CD14-positive monocyte (primary cell): ENCODE results near the gene UBR3. TPM values are rescaled to one million over a fixed set of nuclear protein-coding genes. Genes with fewer than 3 reads are reported as not detected.

Experiments
- DNase-seq, 3 donors: peaks; one replicate each; pipeline ENCODE4 v3.0.0-alpha.2; 2011 to 2022
- H2AFZ ChIP-seq: 2 replicates; pipeline ENCODE4 v1.6.0; 2012; ENCODE audit warnings: mild to moderate bottlenecking, low read depth, low read length, inconsistent platforms; ENCODE audit not compliant: insufficient read depth, poor library complexity, severe bottlenecking
- H3K27ac ChIP-seq, 2 donors: 1 replicate in 1 of 2; 2 replicates in 1 of 2; pipeline ENCODE4 v1.5.1; 2012 to 2013; ENCODE audit warnings: low read length in 2 of 2, control low read depth in 1 of 2, inconsistent platforms in 1 of 2, low read depth in 1 of 2, mild to moderate bottlenecking in 1 of 2
- H3K27me3 ChIP-seq, 2 donors: one replicate each; pipeline versions ENCODE4 v1.6.0 to v1.6.1; 2011 to 2013; ENCODE audit warnings: low read length in 2 of 2; ENCODE audit not compliant: control insufficient read depth in 2 of 2, insufficient read depth in 2 of 2
- H3K36me3 ChIP-seq, 2 donors: replicated peaks in 1 of 2; 1 replicate in 1 of 2; 2 replicates in 1 of 2; pipeline versions ENCODE4 v1.5.1 to v1.6.1; 2012 to 2013; ENCODE audit warnings: low read length in 2 of 2, control low read depth in 1 of 2, inconsistent platforms in 1 of 2, mild to moderate bottlenecking in 1 of 2; ENCODE audit not compliant: insufficient read depth in 2 of 2, control insufficient read depth in 1 of 2
- H3K4me1 ChIP-seq, 2 donors: 1 replicate in 1 of 2; 2 replicates in 1 of 2; pipeline versions ENCODE4 v1.5.1 to v1.6.1; 2012 to 2013; ENCODE audit warnings: low read length in 2 of 2, control low read depth in 1 of 2, inconsistent platforms in 1 of 2, mild to moderate bottlenecking in 1 of 2, moderate library complexity in 1 of 2; ENCODE audit not compliant: insufficient read depth in 2 of 2, control insufficient read depth in 1 of 2
- H3K4me2 ChIP-seq: replicated peaks from 2 replicates; pipeline ENCODE3; 2012; ENCODE audit warnings: low read length, moderate library complexity, mild to moderate bottlenecking; ENCODE audit not compliant: poor library complexity, severe bottlenecking; ENCODE audit errors: extremely low read depth
- H3K4me3 ChIP-seq, 3 experiments: fragments of 200-600 bp in 1 of 3; sonication (generic) in 1 of 3; replicated peaks in 1 of 3; 1 replicate in 2 of 3; 2 replicates in 1 of 3; pipeline ENCODE4 v1.5.1; 2011 to 2013; ENCODE audit warnings: low read length in 3 of 3, mild to moderate bottlenecking in 3 of 3, control low read depth in 2 of 3, low read depth in 2 of 3, inconsistent platforms in 1 of 3, moderate library complexity in 1 of 3
- H3K79me2 ChIP-seq: 2 replicates; pipeline ENCODE4 v1.6.0; 2012; ENCODE audit warnings: mild to moderate bottlenecking, control low read depth, inconsistent platforms, low read length, moderate library complexity; ENCODE audit not compliant: insufficient read depth
- H3K9ac ChIP-seq: 2 replicates; pipeline ENCODE4 v1.6.0; 2017; ENCODE audit warnings: low read length, mild to moderate bottlenecking; ENCODE audit not compliant: insufficient read depth, poor library complexity, severe bottlenecking
- H3K9me3 ChIP-seq, 2 donors: replicated peaks in 1 of 2; 1 replicate in 1 of 2; 2 replicates in 1 of 2; pipeline versions ENCODE4 v1.5.1 to v1.6.1; 2012 to 2013; ENCODE audit warnings: low read length in 2 of 2, control low read depth in 1 of 2; ENCODE audit not compliant: control insufficient read depth in 1 of 2, insufficient read depth in 1 of 2
- H4K20me1 ChIP-seq: 2 replicates; pipeline ENCODE4 v1.6.0; 2012; ENCODE audit warnings: mild to moderate bottlenecking, low read length, control low read depth, moderate library complexity; ENCODE audit not compliant: insufficient read depth
- H3K27ac Mint-ChIP-seq, 7 donors: one replicate each; pipeline ENCODE4 v1.8.0; 2020; ENCODE audit warnings: mild to moderate bottlenecking in 7 of 7, mixed read lengths in 7 of 7, moderate library complexity in 6 of 7, inconsistent platforms in 2 of 7
- H3K27me3 Mint-ChIP-seq, 3 donors: one replicate each; pipeline ENCODE4 v1.8.0; 2021 to 2022; ENCODE audit warnings: low read depth in 3 of 3, mild to moderate bottlenecking in 3 of 3, mixed read lengths in 3 of 3, moderate library complexity in 3 of 3, inconsistent platforms in 1 of 3
- H3K36me3 Mint-ChIP-seq, 2 donors: one replicate each; pipeline ENCODE4 v1.8.0; 2020; ENCODE audit warnings: mixed read lengths in 2 of 2, inconsistent platforms in 1 of 2, mild to moderate bottlenecking in 1 of 2
- H3K4me1 Mint-ChIP-seq: one replicate; pipeline ENCODE4 v1.8.0; 2020; ENCODE audit warnings: mild to moderate bottlenecking, mixed read lengths
- H3K4me3 Mint-ChIP-seq, 2 donors: one replicate each; pipeline ENCODE4 v1.8.0; 2020; ENCODE audit warnings: mild to moderate bottlenecking in 2 of 2, mixed read lengths in 2 of 2, moderate library complexity in 1 of 2
- H3K9me3 Mint-ChIP-seq, 7 donors: one replicate each; pipeline ENCODE4 v1.8.0; 2020 to 2022; ENCODE audit warnings: mixed read lengths in 7 of 7, mild to moderate bottlenecking in 6 of 7, moderate library complexity in 6 of 7, inconsistent platforms in 2 of 7
- CTCF ChIP-seq: fragments of 200-600 bp; IDR thresholded peaks from one replicate; pipeline ENCODE4 v1.8.0; 2022; ENCODE audit warnings: antibody characterized with exemption, mild to moderate bottlenecking
- WGBS: methylation state at CpG from one replicate; pipeline ENCODE4 v1.1.5; 2013; ENCODE audit warnings: missing lambda C conversion rate; ENCODE audit not compliant: insufficient coverage; 5-methylcytosine and 5-hydroxymethylcytosine counted together
- intact Hi-C, 2 donors: fragments of 100-400 bp; cut with micrococcal nuclease; formaldehyde crosslinking; loops; one replicate each; pipeline versions ENCODE4 v1.15.0 to v1.15.1; 2023
- polyA plus RNA-seq, 3 donors: library from polyadenylated mRNA; depleted of rRNA in 1 of 3; unstranded in 2 of 3; stranded (reverse) in 1 of 3; fragments of 300-500 nt in 2 of 3; fragments of >200 nt in 1 of 3; fragmentation: Illumina TruSeq in 2 of 3; gene quantifications; 1 replicate in 2 of 3; 2 replicates in 1 of 3; pipeline ENCODE4 v1.2.3, GENCODE V29; 2012 to 2021

Gene UBR3
- polyA plus RNA-seq, 3 donors = 4.3 to 10.7 (median 4.7) TPM

- Mint-ChIP-seq H3K4me1 (peaks cover 14% of the 10 kb centered on the region), H3K27me3 (no peaks in the 10 kb centered on the region), H3K4me3 (no peak overlapping the region), H3K9me3 (peaks cover 0 to 4% (median 0%) of the 10 kb centered on the region in 7 donors), H3K36me3 (peaks cover 58 to 70% of the 10 kb centered on the region in 2 donors), H3K27ac (peak overlapping the region; percentile 65 to 93 (median 87))
- Histone ChIP-seq H3K79me2 (no peaks in the 10 kb centered on the region), H3K36me3 (peaks cover 47 to 67% of the 10 kb centered on the region in 2 donors), H3K27ac (peak overlapping the region in 1 of 2 donors; percentile 76), H3K4me1 (peaks cover 12% of the 10 kb centered on the region in 2 donors), H3K4me2 (peak overlapping the region; percentile 14), H3K27me3 (no peaks in the 10 kb centered on the region), H3K9ac (no peak overlapping the region), H4K20me1 (no peaks in the 10 kb centered on the region), H3K4me3 (peak overlapping the region in 1 of 3 experiments; percentile 33), H2AFZ (no peak overlapping the region), H3K9me3 (no peaks in the 10 kb centered on the region)
- DNase-seq = peak; percentile 79 to 89 (median 83)
- TF ChIP-seq CTCF = no peak
- intact Hi-C loops = no loop called here
- WGBS = no CpG with 5 or more reads among the region's 4 CpGs
These were observed 134.7 kb downstream of the UBR3 start for GRCh38 chr2:169961911-169962310.

GRCh38 chr2:169963786-169964185 is 136.5 kb downstream of the UBR3 start:
- H3K79me2 ChIP-seq = no peaks in the 10 kb centered on the region
- Mint-ChIP-seq H3K4me3 (no peak overlapping the region), H3K27ac (no peak overlapping the region), H3K36me3 (peaks cover 55 to 70% of the 10 kb centered on the region in 2 donors), H3K4me1 (peaks cover 14% of the 10 kb centered on the region), H3K9me3 (peaks cover 0 to 2% (median 0%) of the 10 kb centered on the region in 7 donors), H3K27me3 (no peaks in the 10 kb centered on the region)
- no peak overlapping the region for H3K27ac ChIP-seq
- H4K20me1 ChIP-seq = no peaks in the 10 kb centered on the region
- intact Hi-C loops = no loop called here
- H3K4me1 ChIP-seq = peaks cover 12% of the 10 kb centered on the region in 2 donors
- H2AFZ ChIP-seq = no peak overlapping the region
- no peaks in the 10 kb centered on the region for H3K9me3 ChIP-seq
- H3K27me3 ChIP-seq = no peaks in the 10 kb centered on the region
- TF ChIP-seq CTCF = no peak
- DNase-seq = no peak
- H3K36me3 ChIP-seq = peaks cover 39 to 50% of the 10 kb centered on the region in 2 donors
- no peak overlapping the region for H3K9ac ChIP-seq
- no peak overlapping the region for H3K4me3 ChIP-seq
- H3K4me2 ChIP-seq = no peak overlapping the region
